NCI-H345 treated with DMSO at 0.1 percent for 48 hours (cell line): ENCODE data around the gene DMRTA1.
"Not testable (repeated sequence)": the region's sequence is repeated elsewhere in the genome, so short reads cannot be mapped to it uniquely, and the experiment has no call there.

ENCODE experiments used
- DNase-seq: peaks from one replicate; lab custom pipeline; 2025; ENCODE audit not compliant: unreplicated experiment; lab: John Stamatoyannopoulos, UW

DMRTA1 gene

GRCh38 chr9:22446589-22446949 is at the start of gene DMRTA1:
Gene DMRTA1, plus strand, starts transcription at chr9:22446824. Its CDS starts 242 bp downstream, at chr9:22447066.
- DNase-seq: no peak

DNA sequence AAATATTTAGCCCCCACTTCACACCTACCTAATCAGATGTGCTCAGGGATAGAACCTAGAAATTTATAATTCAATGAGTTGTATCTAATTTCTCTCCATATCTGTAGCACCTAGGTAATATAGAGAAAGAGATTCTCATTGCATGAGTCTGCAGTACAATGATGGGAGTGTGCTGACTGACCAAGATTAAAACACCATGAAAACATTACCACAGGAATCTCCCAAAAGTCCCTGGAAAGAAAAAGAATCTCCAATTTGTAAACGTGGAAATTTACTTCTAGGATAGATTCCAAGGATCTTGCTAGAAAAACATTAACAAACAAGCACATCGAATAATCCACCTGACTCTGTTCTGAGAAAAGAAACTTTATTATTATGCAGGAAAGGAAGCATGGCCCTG is 45.0 kb upstream of the DMRTA1 start:
- no peak for DNase-seq

DNA sequence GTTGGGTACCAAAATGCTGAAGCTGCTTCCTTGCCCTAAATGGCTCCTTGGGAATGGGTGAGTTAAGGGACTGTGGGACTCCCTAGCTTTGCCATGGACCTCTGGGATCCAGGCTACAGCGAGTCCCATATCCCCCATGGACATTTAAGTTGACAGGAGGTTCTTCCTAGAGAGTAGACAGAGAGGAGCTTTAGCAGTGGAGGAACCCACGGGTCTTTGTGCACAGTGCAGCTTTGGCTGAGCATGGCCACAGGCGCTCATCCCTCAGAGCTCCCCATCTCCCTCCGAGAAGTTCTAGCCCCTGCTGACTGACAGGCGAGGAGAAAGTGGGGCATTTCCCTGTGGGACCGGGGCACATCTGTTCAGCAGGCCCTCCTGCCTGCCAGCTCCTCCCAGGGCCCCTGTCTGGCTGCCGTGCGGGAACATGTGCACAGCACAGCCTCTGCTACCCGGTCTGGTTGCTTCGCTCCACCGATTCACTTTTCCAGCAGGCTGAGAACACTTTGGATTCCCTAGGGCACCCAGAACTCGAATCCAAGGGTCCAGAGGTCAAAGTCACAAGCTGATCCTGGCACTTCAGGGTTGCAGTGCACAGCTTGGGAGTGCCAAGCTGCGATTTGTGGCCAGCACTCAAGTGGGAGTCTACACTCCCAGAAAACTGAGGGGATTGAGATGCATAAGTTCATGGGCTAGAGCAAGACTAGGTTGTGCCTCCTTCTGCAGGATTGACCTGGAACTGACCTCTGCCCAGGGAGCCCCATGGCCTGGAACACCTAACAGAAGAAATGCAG is 40.6 kb upstream of the DMRTA1 start:
- DNase-seq: no peak

GRCh38 chr9:22413884-22414283 is 32.7 kb upstream of the DMRTA1 start:
- no peak for DNase-seq

DNA sequence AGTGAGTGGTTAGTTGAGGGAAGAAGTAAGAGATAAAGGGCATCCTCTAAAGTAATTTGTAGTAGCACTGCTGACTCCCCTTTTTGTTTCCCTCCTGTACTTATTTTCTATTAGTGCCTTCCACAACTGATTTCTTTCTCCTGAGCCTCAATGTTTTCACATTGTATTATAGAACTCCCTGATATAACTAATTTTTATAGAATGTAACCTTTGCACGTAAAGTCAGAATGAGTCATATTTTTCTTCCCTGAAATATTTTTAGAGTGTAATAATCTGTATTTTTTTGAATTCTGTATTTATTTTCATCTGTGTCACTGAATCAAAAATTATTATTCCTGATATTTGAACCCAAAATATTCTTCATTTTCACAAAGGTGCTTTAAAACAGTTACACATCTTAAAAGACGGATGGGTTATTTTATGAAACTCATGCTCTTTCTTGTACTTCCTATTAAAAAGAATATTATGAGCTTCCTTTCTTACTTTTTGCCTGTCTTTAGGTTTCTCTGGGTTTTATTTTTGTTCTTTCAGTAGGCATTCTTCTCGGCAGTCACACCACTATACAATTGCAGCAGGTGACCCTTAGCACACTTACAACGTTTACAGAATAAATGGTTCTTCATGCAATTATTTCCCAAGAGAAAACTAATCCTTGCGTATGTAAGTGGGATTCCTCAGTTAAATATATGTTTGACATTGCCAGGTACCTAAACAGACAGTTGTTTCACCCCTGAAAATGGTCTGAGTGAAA is 30.5 kb upstream of the DMRTA1 start:
- DNase-seq: no peak

GRCh38 chr9:22416692-22417060 is 29.9 kb upstream of the DMRTA1 start:
- no peak for DNase-seq

DNA sequence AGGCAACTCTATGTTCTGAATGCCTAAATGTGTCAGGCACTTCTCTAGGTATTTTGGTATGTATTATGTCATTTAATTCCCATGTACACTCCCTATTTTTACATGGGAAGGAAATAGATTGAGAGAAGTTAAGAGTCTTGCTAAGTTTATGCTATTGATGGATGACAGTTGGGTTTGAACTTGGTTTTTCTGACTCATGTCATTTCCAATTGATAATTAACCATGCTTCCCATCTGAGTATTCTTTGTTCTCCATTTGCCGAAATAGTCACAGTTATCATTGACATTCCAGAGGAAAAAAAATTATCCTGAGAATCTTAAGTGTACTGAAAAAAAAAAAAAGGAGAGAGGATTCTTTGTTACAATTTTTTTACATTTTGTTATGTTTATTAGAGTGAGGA is 23.1 kb upstream of the DMRTA1 start:
- DNase-seq: no peak

DNA sequence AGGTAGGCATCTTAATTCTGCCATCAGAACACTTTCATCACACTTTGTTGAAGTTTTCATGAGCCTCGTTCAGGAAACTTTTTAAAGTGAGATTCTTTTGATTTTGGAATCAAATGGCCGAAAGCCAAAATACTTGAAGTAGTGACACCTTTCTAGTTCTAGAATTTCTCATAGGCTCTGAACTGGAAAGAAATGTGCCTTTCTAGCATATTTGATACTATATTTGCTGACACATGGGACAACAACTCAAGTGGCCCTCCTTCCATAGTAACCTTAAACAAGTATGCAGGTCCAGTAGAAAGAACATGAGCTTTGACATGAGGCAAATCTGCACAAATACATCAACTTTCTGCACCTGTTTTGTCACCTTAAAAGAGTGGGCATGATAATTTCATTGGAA is 22.0 kb upstream of the DMRTA1 start:
- no peak for DNase-seq

- DNase-seq: no peak
Measured at GRCh38 chr9:22425551-22425950, 21.1 kb upstream of the DMRTA1 start.

GRCh38 chr9:22427226-22427880 is 19.3 kb upstream of the DMRTA1 start:
- DNase-seq: no peak

GRCh38 chr9:22433691-22434090 is 12.9 kb upstream of the DMRTA1 start:
- no peak for DNase-seq

DNA sequence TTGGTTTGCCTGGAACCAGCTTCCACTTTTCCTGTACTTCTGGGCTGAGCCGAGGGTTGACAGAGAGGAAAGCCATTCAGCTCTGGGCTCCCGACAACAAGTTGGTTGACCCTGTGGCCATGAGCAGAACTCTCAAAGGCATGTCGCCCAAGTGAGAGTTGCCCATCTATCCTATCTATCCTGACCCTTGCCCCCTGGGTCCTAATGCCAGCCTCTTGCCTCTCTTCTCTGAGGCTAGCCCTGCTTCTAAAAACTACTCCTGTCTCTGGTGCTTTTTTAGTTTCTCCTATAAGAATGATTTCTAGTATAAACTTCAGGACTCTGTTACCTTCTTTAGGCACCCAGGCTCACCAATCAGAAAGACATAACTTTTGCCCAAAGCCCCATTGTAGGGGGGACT is 11.4 kb upstream of the DMRTA1 start:
- not testable (repeated sequence) for DNase-seq

- DNase-seq: not testable (repeated sequence)
Measured at GRCh38 chr9:22437461-22438067, 9.1 kb upstream of the DMRTA1 start.

GRCh38 chr9:22440841-22441240 is 5.8 kb upstream of the DMRTA1 start:
- DNase-seq: no peak

DNA sequence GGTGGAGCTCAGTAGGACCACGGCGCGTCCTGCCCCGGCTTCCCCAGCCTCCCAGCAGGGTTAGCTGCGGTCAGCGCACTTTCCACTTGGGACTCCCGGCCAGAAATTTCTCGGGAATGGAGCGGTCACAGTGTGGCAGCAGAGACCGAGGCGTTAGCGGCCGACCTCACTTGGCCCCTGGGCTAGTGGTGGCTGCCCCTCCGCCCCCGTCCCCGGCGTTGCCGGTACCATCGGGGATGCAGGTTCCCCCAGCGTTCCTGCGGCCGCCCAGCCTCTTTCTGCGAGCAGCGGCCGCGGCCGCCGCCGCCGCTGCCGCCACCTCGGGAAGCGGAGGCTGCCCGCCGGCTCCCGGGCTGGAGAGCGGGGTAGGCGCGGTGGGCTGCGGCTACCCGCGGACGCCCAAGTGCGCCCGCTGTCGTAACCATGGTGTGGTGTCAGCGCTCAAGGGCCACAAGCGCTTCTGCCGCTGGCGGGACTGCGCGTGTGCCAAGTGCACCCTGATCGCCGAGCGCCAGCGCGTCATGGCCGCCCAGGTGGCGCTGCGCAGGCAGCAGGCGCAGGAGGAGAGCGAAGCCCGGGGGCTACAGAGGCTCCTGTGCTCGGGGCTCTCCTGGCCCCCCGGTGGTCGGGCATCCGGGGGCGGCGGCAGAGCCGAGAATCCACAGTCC is 460 bp downstream of the DMRTA1 start:
- DNase-seq: peak; percentile 31

DNA sequence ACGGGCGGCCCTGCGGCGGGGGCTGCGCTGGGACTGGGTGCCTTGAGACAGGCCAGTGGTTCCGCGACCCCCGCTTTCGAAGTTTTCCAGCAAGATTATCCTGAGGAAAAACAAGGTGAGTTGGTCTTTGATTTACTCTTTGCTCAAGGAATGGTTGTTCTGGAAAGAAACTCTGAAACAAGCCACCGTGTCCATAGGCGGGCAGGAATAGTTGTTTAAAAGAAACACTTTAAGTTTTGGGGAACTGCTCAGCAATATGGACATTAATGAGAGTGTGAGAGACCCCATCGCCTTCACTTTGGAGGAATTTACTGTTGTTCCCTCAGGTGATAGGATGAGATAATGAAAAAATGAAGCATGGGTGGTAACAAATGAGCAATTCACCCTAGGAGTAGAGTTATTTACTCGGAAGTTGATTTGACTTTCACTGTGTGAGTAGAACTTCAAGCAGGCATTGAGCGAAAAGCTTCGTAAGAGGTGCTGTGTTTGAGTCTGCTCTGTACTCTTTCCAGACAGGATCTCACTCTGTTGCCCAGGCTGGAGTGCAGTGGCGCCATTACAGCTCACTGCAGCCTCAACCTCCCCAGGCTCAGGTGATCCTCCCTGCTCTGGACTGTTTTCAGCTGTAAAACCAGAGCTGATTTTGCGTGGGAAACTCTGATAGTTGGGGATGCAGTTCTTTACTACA is 1.1 kb downstream of the DMRTA1 start:
- no peak for DNase-seq

DNA sequence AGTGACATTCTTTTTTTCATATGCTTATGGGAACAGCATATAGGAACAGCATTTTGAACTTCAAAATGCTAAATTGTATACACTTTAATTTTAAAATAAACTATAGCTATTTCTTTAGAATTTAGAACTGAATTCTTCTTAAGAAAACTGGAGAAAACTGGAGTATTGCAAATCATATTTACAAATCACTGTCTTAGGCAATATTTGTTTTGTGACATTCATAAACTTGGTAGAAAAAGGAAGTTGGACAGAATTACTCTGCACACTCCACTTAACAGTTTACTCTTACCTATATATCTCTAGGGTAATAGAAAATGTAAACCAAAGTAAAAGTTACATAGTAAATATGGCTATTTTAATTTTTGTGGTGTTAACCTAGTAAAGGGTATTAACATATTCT is 3.1 kb downstream of the DMRTA1 start:
- no peak for DNase-seq

DNA sequence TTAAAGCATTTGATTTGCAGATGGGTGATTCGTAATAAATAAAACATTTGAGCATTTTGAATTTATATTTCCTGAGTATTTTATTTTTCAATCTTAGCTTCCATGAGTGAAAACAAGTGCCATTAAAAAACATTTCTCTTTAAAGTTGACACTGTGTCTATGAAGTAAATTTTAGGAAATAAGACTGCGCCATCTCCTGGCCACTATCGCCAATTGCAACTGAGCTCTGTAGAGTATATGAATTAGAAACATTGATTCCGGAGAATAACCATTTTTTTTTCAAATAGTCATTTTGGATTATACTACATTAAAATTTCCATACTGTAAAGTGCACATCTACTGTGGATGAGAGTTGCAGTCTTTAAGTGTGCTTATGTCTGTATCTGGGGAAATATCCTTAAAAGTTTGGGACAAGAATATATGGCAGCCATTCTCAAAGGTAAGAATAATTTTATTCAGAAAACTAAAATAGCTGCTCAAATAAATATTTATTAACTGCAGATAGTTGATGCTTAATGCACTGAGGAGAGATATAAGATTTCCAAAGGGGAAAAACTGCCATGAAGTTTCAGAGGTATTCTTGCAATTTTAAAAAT is 5.9 kb downstream of the DMRTA1 start:
- peak; percentile 25 for DNase-seq

- DNase-seq: no peak
Measured at GRCh38 chr9:22454016-22454415, 7.4 kb downstream of the DMRTA1 start.

GRCh38 chr9:22455181-22455580 is 8.6 kb downstream of the DMRTA1 start:
- DNase-seq: no peak
